Measurements from ENCODE around the gene AP1G2. TPM values are rescaled to one million over a fixed set of nuclear protein-coding genes. Genes with fewer than 3 reads are reported as not detected.

Gene AP1G2
- total and polyA plus RNA-seq, 2 donors (not counting 1 experiment from before 2014, with no cell fraction given), result 648 to 1,185 TPM

- Mint-ChIP-seq H3K9me3 (ENCODE audit: insufficient read depth) (no peaks in the 10 kb centered on the region), H3K27me3 (peaks cover 3% of the 10 kb centered on the region), H3K4me3 (no peak overlapping the region), H3K4me1 (no peaks in the 10 kb centered on the region), H3K27ac (no peak overlapping the region)
- H3K36me3 ChIP-seq (replicated peaks in 1 of 2; ENCODE audit: control extremely low read depth in 1 of 2, control insufficient read depth in 1 of 2, extremely low read depth in 1 of 2, insufficient read depth in 2 of 2, low read length in 1 of 2), result no peaks in the 10 kb centered on the region
- H3K4me2 ChIP-seq (replicated peaks; ENCODE audit: low read depth, low read length, poor library complexity, severe bottlenecking), result no peak overlapping the region
- no peaks in the 10 kb centered on the region for H3K4me1 ChIP-seq (ENCODE audit: control insufficient read depth in 2 of 2, insufficient read depth in 2 of 2, low read length in 2 of 2)
- no peak for ATAC-seq (ENCODE audit: low read depth)
- ChIA-PET POLR2A (no interaction called here), CTCF (interaction anchor here (1.0 to 7.7 kb wide), 2 partner anchors 24 to 58 kb away, joined by 4 to 80 read pairs; no protein-coding TSS in a partner anchor)
- no peak overlapping the region for H3K9ac ChIP-seq (ENCODE audit: low read length)
- no peaks in the 10 kb centered on the region for H4K20me1 ChIP-seq (ENCODE audit: control insufficient read depth, insufficient read depth, low read length, poor library complexity, severe bottlenecking)
- TF ChIP-seq, protein P1, sequence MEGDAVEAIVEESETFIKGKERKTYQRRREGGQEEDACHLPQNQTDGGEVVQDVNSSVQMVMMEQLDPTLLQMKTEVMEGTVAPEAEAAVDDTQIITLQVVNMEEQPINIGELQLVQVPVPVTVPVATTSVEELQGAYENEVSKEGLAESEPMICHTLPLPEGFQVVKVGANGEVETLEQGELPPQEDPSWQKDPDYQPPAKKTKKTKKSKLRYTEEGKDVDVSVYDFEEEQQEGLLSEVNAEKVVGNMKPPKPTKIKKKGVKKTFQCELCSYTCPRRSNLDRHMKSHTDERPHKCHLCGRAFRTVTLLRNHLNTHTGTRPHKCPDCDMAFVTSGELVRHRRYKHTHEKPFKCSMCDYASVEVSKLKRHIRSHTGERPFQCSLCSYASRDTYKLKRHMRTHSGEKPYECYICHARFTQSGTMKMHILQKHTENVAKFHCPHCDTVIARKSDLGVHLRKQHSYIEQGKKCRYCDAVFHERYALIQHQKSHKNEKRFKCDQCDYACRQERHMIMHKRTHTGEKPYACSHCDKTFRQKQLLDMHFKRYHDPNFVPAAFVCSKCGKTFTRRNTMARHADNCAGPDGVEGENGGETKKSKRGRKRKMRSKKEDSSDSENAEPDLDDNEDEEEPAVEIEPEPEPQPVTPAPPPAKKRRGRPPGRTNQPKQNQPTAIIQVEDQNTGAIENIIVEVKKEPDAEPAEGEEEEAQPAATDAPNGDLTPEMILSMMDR (IDR thresholded peaks at IDR 0.05), result no peak
- H3K27me3 ChIP-seq (replicated peaks in 1 of 4; ENCODE audit: control extremely low read depth in 1 of 4, control insufficient read depth in 3 of 4, insufficient read depth in 4 of 4, low read length in 3 of 4), result peaks cover 0 to 2% (median 0%) of the 10 kb centered on the region in 4 experiments
- H3K9me3 ChIP-seq (ENCODE audit: control extremely low read depth in 1 of 3, control insufficient read depth in 2 of 3, insufficient read depth in 1 of 3, low read length in 2 of 3), result no peaks in the 10 kb centered on the region
- no peak for DNase-seq
- no peak overlapping the region for H2AFZ ChIP-seq (ENCODE audit: insufficient read depth, low read depth, low read length, poor library complexity, severe bottlenecking)
- intact Hi-C loops (cut with micrococcal nuclease), result no loop called here
- H3K79me2 ChIP-seq (ENCODE audit: control insufficient read depth, insufficient read depth, low read length), result no peaks in the 10 kb centered on the region
- H3K27ac ChIP-seq (ENCODE audit: low read length in 2 of 2), result no peak overlapping the region
- no CpG with 5 or more reads among the region's 2 CpGs for WGBS (ENCODE audit: insufficient coverage)
- no peak overlapping the region for H3K4me3 ChIP-seq (ENCODE audit: control extremely low read depth in 1 of 5, extremely low read depth in 1 of 5, insufficient read depth in 1 of 5, low read depth in 2 of 5, low read length in 4 of 5)
These were observed 31.1 kb downstream of the AP1G2 start for GRCh38 chr14:23536494-23536893.

GRCh38 chr14:23535943-23536342 lies 31.6 kb downstream of the AP1G2 start:
- CTCF ChIA-PET, result interaction anchor here (1.0 to 7.7 kb wide), 2 partner anchors 25 to 58 kb away, joined by 4 to 80 read pairs; no protein-coding TSS in a partner anchor

More at GRCh38 chr14:23535943-23536342, 31.6 kb downstream of the AP1G2 start:
- Mint-ChIP-seq H3K4me3 (no peak overlapping the region), H3K4me1 (no peaks in the 10 kb centered on the region), H3K9me3 (ENCODE audit: insufficient read depth) (no peaks in the 10 kb centered on the region), H3K27me3 (peaks cover 3% of the 10 kb centered on the region), H3K27ac (no peak overlapping the region)
- intact Hi-C loops (cut with micrococcal nuclease), result no loop called here
- DNase-seq (no peak), ATAC-seq (ENCODE audit: low read depth) (no peak)
- Histone ChIP-seq H3K4me3 (ENCODE audit: control extremely low read depth in 1 of 5, extremely low read depth in 1 of 5, insufficient read depth in 1 of 5, low read depth in 2 of 5, low read length in 4 of 5) (no peak overlapping the region), H2AFZ (ENCODE audit: insufficient read depth, low read depth, low read length, poor library complexity, severe bottlenecking) (no peak overlapping the region), H3K4me1 (ENCODE audit: control insufficient read depth in 2 of 2, insufficient read depth in 2 of 2, low read length in 2 of 2) (no peaks in the 10 kb centered on the region), H3K27me3 (replicated peaks in 1 of 4; ENCODE audit: control extremely low read depth in 1 of 4, control insufficient read depth in 3 of 4, insufficient read depth in 4 of 4, low read length in 3 of 4) (peaks cover 0 to 2% (median 0%) of the 10 kb centered on the region in 4 experiments), H3K79me2 (ENCODE audit: control insufficient read depth, insufficient read depth, low read length) (no peaks in the 10 kb centered on the region), H4K20me1 (ENCODE audit: control insufficient read depth, insufficient read depth, low read length, poor library complexity, severe bottlenecking) (no peaks in the 10 kb centered on the region), H3K4me2 (replicated peaks; ENCODE audit: low read depth, low read length, poor library complexity, severe bottlenecking) (no peak overlapping the region), H3K9me3 (ENCODE audit: control extremely low read depth in 1 of 3, control insufficient read depth in 2 of 3, insufficient read depth in 1 of 3, low read length in 2 of 3) (no peaks in the 10 kb centered on the region), H3K27ac (ENCODE audit: low read length in 2 of 2) (no peak overlapping the region), H3K36me3 (replicated peaks in 1 of 2; ENCODE audit: control extremely low read depth in 1 of 2, control insufficient read depth in 1 of 2, extremely low read depth in 1 of 2, insufficient read depth in 2 of 2, low read length in 1 of 2) (no peaks in the 10 kb centered on the region), H3K9ac (ENCODE audit: low read length) (no peak overlapping the region)
- no peak for TF ChIP-seq EZH2 (IDR thresholded peaks at IDR 0.05; ENCODE audit: borderline replicate concordance, insufficient read depth, low read depth, low read length, poor library complexity, severe bottlenecking)
- TF ChIP-seq, protein P1 (IDR thresholded peaks at IDR 0.05), result no peak
- POLR2A ChIA-PET, result no interaction called here
- WGBS (ENCODE audit: insufficient coverage), result 98% methylated on average over 4 of the region's 4 CpGs
